SIG-M5 treated with dmso at 0.1 percent for 504 hours (cell line): ENCODE results near the gene TRAF5.
"Not testable (repeated sequence)": the region's sequence is repeated elsewhere in the genome, so short reads cannot be mapped to it uniquely, and the experiment has no call there.

Source experiments
- DNase-seq: peaks from one replicate; lab custom pipeline; 2025; ENCODE audit not compliant: unreplicated experiment; lab: John Stamatoyannopoulos, UW

Gene TRAF5

DNA sequence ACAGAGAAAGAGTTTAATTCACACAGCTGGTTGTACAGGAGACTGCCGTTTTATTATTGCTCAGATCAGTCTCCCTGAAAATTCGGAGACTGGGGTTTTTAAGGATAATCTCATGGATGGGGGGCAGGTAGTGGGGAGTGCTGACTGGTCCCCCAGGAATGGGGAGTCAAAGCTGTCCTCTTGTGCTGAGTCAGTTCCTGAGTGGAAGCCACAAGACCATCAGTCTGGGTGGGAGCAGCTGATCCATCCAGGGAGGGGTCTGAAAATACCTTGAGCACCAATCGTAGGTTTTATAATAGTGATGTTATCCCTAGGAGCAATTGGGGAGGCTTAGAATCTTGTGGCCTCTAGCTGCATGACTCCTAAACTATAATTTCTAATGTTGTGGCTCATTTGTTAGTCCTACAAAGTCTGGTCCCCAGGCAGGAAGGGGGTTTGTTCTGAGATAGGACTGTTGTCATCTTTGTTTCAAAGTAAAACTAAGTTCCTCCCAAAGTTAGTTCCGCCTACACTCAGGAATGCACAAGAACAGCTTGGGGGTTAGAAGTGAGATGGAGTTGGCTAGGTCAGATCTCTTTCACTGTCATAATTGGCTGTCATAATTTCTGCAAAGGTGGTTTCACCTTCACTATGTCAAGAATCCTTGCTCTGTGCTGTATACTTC, 50.3 kb downstream of the TRAF5 start:
- no peak for DNase-seq

DNA sequence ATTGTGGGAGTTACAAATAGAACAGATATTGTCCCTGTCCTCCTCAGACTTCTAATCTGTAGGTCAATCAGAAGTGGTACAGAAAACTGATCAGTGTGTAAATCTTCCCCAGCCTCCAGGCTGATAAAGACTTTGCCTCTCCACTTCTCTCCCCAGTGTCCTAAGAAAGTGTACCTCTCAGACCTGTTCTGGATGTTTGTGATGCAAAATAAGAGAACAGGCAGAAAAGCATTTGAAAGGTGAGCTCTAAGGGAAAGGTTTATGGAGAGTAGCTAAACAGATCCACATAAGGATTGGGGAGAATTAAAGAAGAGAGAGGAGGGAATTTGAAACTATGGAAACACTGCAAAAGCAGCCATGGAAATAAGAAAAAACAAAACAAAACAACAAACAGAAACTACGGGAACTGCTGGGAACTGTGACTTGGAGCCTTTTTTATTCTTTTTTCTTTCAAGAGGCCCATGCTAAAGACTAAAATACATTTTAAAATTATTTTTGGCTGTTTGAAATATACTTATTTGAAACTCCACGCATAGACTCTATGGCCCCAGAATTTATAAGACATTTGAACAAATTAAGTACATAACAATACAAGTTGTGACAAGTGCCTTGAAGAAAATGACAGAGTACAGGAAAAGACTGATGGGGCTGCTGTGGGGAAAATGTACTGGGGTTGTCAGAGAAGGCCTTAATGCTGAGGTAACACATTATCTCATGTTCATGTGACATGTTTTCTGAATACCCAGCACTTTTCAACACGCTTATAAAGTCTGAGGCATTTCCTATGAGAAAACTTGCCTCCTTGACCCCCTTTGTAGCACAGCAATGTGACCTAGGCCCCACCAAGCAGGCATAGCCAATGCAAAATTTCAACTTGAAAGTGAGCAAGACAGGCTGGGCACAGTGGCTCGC, 51.2 kb downstream of the TRAF5 start:
- no peak for DNase-seq

DNA sequence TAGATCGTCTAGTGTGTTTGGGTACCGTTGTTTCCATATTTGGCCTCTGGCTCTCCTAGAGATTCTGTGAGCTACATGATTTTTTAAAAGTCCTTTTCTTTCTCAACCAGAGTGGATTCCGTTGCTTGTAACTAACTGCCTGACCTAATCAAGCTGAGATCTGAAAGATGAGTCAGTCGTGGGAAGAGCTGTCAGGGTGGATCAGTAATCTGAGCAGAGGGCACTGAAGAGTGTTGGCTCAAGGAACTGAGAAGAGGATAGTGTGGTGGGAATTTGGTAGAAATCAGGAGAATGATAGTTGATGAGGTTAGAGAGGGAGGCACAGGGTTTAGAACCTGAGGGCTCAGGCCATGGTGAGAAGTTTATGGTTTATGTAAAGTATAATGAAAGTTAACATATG, 52.2 kb downstream of the TRAF5 start:
- no peak for DNase-seq

DNA sequence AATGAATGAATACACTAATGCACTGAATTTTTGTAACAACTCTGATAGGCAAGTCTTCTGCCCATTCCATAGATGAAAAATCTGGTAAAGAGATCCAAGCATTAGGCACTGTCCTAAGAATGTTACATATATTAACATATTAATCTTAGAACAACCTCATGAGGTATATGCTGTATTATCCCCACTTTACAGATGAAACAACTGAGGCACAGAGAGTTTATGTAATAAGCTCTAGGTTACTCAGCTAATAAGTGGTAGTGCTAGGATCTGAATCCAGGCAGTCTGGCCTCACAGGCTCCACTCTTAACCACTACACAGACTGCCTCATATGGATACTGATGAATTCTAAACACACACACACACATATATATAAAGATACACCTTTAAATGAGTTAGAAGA, 52.8 kb downstream of the TRAF5 start:
- DNase-seq, result no peak

DNA sequence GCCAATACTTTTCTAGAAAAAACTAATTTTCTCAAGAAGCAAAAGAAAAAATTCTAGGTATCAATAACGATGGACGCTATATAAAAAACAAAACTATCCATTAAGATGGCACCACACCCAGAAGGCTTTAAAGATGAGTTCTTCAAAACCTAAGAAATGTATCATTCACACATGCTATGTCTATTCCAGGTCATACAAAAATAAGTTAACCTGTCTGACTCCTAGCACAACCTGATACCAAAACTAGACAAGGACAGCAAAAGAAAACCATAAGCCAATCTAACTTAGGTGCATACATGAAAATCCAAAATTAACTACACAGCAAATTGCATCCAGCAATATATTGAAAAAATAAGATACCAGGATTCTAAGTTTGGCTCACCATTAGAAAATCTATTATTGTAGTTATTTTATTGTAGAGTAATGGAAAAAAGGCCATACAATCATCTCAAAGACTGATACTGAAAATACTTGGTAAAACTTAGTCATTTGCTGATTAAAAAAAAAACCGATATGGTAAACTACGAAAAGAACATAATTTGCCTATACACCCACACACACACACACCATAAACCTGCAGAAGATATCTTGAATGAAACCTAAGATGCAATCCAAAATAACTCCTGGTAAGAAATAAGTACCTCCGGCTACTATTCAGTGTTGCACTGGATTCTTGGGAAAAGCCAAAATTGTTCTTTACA, 55.0 kb downstream of the TRAF5 start:
- DNase-seq, result no peak

DNA sequence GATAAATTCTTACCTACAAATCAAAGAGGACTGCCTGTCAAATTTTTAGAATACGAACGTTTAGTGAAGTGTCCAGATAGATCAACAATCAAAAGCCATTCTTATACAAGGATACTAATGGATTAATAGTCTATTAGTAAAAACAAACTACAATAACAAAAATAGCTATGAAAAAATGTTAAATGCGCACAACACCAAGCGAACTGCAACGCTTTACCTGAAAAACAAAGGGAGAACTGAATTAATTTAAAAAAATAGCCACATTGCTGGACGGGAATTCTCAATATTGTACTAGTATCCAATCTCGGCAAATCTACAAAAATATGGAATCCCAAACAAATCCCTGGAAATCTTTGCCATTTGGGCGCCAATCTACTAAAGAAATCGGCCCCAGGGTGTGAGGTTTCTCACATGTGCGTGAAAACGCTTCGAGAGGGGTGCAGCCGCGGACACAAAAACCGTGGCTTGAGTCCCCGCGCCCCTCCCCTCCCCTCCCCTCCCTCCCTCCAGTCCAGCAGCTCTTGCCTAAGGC, 55.6 kb downstream of the TRAF5 start:
- no peak for DNase-seq

DNA sequence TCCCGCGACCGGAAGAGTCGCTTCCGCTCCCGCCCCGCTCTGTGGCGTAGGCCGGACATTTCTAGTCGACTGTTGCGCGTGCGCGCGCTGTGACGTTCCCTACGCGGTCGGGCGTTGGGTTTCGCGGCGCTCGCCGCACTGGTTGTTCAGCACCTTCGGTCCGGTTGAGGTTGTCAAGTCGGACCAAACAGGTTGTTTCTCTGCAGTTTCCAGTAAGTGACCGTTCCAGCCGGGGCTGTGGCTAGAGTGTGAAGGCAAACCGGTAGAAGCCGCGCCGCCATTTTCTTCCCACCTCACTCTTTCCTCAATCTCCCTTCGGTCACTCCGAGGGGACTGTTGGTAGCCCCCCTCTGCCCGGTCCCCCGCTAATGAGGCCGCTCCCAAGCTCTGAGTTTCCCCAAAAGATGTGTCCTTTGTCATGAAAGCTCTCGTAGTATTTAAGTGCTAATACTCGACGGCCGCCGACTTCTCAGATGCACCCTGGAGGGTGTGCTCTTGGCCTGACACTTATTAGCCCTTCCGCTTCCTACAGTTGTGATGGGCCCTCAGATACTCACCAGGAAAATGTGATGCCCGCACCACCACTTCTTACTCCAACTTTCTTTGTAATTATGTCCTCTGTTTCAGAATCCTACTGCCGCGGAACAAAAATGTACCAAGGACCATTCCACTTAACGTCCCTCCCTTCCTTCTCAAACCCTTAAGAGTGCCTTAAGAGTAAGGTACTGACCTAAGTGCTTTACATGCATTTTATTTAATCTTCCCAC, 56.3 kb downstream of the TRAF5 start:
- DNase-seq, result peak; percentile 90

DNA sequence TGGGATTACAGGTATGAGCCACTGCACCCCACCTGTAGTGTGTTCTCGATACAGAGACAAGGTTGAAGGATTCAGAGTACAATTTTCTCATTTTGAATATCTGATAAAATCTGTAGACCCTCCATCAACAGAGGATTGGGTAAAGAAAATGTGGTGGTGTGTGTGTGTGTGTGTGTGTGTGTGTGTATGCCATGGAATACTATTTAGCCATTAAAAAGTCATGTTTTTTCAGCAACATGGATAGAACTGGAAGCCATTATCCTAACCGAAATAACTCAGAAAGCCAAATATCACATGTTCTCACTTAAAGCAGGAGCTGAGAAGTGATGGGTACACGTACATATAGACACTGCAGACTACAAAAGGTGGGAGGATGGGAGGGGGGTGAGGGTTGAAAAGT, 57.9 kb downstream of the TRAF5 start:
- DNase-seq, result no peak

DNA sequence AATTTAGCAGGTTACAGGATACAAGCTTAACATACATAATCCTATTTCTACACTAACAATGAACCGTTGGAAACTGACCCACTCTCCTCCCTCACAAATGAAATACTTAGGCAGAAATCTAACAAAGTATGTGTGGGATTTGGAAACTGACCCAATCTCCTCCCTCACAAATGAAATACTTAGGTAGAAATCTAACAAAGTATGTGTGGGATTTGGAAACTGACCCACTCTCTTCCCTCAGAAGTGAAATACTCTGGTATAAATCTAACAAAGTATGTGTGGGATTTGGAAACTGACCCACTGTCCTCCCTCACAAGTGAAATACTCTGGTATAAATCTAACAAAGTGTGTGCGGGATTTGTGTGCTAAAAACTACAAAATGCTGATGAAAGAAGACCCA, 60.3 kb downstream of the TRAF5 start:
- no peak for DNase-seq

DNA sequence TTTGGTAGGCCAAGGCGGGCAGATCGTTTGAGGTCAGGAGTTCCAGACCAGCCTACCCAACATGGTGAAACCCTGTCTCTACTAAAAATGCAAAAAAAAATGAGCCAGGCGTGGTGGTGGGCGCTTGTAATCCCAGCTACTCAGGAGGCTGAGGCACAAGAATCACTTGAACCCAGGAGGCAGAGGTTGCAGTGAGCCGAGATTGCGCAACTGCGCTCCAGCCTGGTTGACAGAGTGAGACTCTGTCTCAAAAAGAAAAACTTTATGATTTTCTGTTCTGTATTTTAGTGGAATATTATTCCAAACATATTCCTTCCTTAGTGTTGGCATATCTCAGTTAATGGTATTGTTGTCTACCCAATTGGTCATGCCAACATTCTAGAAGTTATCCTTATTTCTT, 64.2 kb downstream of the TRAF5 start:
- not testable (repeated sequence) for DNase-seq

DNA sequence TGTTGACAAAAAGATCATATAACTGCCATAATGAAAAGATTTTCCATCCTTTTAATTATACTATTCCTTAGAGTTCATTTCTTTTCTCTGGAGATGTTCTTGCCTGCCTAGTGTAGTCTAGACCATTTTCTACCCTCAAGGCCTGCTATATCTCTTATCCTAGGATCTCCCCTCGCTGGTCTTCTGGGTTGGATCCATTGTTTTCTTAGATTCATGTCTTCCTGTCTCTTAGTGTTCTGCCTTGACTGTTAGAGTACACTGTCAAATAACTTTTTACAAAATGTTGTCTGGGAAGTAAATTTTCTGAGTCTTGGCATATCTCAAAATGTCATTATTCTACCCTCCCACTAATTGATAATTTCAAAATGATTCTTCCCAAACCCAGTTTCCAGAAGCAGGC, 66.6 kb downstream of the TRAF5 start:
- no peak for DNase-seq

DNA sequence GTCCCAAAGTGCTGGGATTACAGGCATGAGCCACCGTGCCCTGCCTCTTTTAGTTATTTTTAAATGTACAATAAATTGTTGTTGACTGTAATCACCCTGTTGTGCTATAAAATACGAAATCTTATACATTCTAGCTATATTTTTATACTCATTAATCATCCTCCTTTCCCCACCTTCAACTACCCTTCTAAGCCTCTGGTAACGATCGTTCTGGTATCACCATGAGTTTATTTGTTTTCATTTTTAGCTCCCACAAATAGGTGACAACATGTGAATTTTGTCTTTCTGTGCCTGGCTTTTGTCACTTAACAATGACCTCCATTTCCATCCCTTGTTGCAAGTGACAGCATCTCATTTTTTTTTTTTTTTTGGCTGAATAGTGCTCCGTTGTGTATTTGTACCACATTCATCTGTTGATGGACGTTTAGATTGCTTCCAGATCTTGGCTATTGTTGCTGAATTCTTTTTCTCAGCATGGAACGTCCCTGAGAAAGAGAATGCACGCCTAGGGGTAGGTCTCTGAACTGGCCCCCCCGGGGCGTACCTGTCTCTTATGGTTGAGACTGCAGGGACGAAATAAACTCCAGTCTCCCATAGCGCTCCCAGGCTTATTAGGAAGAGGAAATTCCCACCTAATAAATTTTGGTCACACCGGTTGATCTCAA, 71.8 kb downstream of the TRAF5 start:
- not testable (repeated sequence) for DNase-seq

DNA sequence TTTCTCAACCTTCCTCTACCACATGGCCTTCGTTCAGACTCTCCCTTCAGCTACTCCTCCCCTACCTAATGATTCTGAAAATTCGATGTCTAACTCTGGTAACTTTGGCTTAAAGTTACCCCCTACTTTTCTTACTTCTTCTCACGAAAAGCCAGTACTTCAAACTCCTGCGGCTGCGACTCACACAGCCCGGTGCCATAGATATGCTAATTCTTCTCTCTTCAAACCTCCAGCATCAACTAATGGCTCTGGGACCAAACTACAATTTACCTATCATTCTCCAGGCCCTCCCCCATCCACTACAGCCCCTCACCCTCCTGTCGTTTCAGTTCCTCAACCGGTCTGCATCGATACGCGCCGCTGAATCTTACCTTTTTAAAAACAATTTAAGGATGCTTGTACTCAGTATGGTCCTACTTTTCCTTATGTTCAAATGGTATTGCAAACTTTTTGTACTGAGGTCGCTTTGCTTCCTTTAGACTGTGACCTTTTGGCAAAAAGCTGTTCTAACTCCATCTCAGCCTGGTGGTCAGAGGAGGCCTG, 73.3 kb downstream of the TRAF5 start:
- DNase-seq, result not testable (repeated sequence)

DNA sequence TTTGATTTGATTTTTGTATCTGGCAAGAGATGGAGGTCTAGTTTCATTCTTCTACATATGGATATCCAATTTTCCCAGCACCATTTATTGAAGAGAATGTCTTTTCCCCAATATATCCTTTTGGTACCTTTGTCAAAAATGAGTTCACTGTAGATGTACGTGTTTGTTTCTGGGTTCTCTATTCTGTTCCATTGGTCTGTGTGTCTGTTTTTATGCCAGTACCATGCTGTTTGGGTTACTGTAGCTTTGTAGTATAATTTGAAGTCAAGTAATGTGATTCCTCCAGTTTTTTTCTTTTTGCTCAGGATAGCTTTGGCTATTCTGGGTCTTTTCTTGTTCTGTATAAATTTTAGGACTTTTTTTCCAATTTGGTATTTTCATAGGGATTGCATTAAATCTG, 75.1 kb downstream of the TRAF5 start:
- DNase-seq, result not testable (repeated sequence)

DNA sequence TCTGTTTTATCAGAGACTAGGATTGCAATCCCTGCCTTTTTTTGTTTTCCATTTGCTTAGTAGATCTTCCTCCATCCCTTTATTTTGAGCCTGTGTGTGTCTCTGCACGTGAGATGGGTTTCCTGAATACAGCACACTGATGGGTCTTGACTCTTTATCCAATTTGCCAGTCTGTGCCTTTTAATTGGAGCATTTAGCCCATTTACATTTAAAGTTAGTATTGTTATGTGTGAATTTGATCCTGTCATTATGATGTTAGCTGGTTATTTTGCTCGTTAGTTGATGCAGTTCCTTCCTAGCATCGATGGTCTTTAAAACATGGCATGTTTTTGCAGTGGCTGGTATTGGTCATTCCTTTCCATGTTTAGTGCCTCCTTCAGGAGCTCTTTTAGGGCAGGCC, 79.5 kb downstream of the TRAF5 start:
- DNase-seq, result not testable (repeated sequence)

DNA sequence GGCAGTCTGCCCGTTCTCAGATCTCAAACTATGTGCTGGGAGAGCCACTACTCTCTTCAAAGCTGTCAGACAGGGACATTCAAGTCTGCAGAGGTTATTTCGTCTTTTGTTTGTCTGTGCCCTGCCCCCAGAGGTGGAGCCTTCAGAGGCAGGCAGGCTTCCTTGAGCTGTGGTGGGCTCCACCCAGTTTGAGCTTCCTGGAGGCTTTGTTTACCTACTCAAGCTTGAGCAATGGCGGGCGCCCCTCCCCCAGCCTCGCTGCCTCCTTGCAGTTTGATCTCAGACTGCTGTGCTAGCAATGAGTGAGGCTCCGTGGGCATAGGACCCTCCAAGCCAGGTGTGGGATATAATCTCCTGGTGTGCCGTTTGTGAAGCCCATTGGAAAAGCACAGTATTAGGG, 81.1 kb downstream of the TRAF5 start:
- not testable (repeated sequence) for DNase-seq

DNA sequence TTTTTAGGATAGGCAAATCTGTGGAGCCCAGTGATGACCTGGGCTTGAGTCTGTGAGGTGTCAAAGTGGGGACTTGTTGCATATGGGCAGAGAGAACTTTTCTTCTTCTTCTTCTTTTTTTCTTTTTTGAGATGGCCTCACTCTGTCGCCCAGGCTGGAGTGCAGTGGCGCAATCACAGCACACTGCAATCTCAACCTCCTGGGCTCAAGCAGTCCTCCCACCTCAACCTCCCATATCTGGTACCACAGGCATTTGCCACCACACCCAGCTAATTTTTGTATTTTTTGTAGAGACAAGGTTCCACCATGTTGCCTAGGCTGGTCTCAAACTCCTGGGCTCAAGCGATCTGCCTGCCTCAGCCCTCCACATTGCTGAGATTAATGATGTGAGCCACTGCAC, 85.0 kb downstream of the TRAF5 start:
- peak; percentile 18 for DNase-seq

DNA sequence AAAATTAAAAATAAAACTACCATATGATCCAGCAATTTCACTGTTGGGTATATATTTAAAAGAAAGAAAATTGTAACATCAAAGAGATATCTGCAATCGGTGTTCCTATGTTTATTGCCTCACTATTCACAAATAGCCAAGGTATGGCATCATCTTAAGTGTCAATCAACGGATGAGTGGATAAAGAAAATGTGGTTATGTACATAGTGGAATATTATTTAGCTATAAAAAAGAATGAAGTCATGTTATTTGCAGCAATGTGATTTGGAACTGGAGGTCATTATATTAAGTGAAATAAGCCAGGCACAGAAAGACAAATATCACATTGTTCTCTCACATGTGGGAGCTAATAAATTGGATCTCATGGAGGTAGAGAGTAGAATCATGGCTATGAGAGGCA, 89.1 kb downstream of the TRAF5 start:
- DNase-seq, result no peak

DNA sequence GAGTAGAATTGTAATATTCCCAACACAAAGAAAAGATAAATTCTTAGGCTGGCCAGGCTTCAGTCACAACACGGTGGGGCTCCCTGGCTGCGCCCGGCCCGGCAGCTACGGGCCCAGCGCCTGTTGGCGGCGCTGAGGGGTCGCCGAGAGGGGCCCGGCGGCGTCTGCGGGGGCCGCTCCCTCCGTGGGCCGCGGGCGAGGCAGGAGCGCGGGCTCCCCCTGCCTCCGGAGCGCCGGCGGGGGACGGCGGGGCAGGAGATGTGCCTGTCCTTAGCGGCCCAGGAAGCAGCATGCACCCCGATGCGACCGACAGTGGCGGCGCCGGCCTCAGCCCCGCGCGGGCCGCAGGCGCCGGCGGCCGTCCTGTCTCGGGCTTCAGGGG, 89.6 kb downstream of the TRAF5 start:
- DNase-seq, result not testable (repeated sequence)
